ENCODE measurements around the gene TEX48. TPM values are rescaled to one million over a fixed set of nuclear protein-coding genes. Genes with fewer than 3 reads are reported as not detected.

TEX48 gene
- total and polyA plus RNA-seq, 2 experiments from 2014 or later, result not detected

- H3K27me3 Mint-ChIP-seq (ENCODE audit: insufficient read depth, low read depth, poor library complexity), result peaks cover 3% of the 10 kb centered on the region
- Histone ChIP-seq H4K20me1 (replicated peaks; ENCODE audit: insufficient read depth) (no peaks in the 10 kb centered on the region), H3K27me3 (ENCODE audit: insufficient read depth) (no peaks in the 10 kb centered on the region), H3K4me1 (ENCODE audit: insufficient read depth) (no peaks in the 10 kb centered on the region), H3K79me2 (replicated peaks; ENCODE audit: insufficient read depth) (no peaks in the 10 kb centered on the region), H3K9me2 (ENCODE audit: insufficient read depth) (peaks cover 5% of the 10 kb centered on the region; the same call in 1 of the 2 replicates), H2AFZ (no peak overlapping the region), H3K4me3 (no peak overlapping the region), H3F3A (replicated peaks; ENCODE audit: low read depth) (no peaks in the 10 kb centered on the region), H3K27ac (ENCODE audit: low read depth) (no peak overlapping the region), H3K4me2 (no peak overlapping the region), H3K36me3 (ENCODE audit: insufficient read depth) (no peaks in the 10 kb centered on the region)
- H3K36me3 Mint-ChIP-seq (ENCODE audit: low read depth), result no peaks in the 10 kb centered on the region
- H3K9me3 Mint-ChIP-seq, result peaks cover 1% of the 10 kb centered on the region; the same call in 2 of the 3 replicates
- no peak for ATAC-seq
- DNase-seq (ENCODE audit: low spot score), result no peak
- no peak overlapping the region for H3K27ac Mint-ChIP-seq
- peaks cover 3% of the 10 kb centered on the region; the same call in 2 of the 3 replicates for H3K4me1 Mint-ChIP-seq
- no peak overlapping the region for H3K4me3 Mint-ChIP-seq
- no peak for TF ChIP-seq ZNF462 (CRISPR knock-in tag; IDR thresholded peaks at IDR 0.05)
- no peak for TF ChIP-seq ZNF331 (CRISPR knock-in tag; IDR thresholded peaks at IDR 0.05; ENCODE audit: low read depth)
- TF ChIP-seq EZH2phosphoT487 (IDR thresholded peaks at IDR 0.05; ENCODE audit: unreplicated experiment), result no peak
- no peak for TF ChIP-seq EZH2 (IDR thresholded peaks at IDR 0.05; ENCODE audit: low read depth, unreplicated experiment)
- TF ChIP-seq ZNF114 (CRISPR knock-in tag; IDR thresholded peaks at IDR 0.05), result no peak
- no peak for TF ChIP-seq CREB1 (CRISPR knock-in tag; IDR thresholded peaks at IDR 0.05; ENCODE audit: low read depth)
- TF ChIP-seq, protein P1, sequence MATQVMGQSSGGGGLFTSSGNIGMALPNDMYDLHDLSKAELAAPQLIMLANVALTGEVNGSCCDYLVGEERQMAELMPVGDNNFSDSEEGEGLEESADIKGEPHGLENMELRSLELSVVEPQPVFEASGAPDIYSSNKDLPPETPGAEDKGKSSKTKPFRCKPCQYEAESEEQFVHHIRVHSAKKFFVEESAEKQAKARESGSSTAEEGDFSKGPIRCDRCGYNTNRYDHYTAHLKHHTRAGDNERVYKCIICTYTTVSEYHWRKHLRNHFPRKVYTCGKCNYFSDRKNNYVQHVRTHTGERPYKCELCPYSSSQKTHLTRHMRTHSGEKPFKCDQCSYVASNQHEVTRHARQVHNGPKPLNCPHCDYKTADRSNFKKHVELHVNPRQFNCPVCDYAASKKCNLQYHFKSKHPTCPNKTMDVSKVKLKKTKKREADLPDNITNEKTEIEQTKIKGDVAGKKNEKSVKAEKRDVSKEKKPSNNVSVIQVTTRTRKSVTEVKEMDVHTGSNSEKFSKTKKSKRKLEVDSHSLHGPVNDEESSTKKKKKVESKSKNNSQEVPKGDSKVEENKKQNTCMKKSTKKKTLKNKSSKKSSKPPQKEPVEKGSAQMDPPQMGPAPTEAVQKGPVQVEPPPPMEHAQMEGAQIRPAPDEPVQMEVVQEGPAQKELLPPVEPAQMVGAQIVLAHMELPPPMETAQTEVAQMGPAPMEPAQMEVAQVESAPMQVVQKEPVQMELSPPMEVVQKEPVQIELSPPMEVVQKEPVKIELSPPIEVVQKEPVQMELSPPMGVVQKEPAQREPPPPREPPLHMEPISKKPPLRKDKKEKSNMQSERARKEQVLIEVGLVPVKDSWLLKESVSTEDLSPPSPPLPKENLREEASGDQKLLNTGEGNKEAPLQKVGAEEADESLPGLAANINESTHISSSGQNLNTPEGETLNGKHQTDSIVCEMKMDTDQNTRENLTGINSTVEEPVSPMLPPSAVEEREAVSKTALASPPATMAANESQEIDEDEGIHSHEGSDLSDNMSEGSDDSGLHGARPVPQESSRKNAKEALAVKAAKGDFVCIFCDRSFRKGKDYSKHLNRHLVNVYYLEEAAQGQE (IDR thresholded peaks at IDR 0.05; ENCODE audit: unreplicated experiment), result no peak
- no peak for TF ChIP-seq NANOG (IDR thresholded peaks at IDR 0.05; ENCODE audit: borderline replicate concordance)
- TF ChIP-seq, protein P2, sequence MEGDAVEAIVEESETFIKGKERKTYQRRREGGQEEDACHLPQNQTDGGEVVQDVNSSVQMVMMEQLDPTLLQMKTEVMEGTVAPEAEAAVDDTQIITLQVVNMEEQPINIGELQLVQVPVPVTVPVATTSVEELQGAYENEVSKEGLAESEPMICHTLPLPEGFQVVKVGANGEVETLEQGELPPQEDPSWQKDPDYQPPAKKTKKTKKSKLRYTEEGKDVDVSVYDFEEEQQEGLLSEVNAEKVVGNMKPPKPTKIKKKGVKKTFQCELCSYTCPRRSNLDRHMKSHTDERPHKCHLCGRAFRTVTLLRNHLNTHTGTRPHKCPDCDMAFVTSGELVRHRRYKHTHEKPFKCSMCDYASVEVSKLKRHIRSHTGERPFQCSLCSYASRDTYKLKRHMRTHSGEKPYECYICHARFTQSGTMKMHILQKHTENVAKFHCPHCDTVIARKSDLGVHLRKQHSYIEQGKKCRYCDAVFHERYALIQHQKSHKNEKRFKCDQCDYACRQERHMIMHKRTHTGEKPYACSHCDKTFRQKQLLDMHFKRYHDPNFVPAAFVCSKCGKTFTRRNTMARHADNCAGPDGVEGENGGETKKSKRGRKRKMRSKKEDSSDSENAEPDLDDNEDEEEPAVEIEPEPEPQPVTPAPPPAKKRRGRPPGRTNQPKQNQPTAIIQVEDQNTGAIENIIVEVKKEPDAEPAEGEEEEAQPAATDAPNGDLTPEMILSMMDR (conservative IDR thresholded peaks at IDR 0.05; ENCODE audit: low read depth in 2 of 2), result no peak
- TF ChIP-seq POLR2AphosphoS5 (IDR thresholded peaks at IDR 0.05; ENCODE audit: low read depth), result no peak
- no peak for TF ChIP-seq JUNB (IDR thresholded peaks at IDR 0.05; ENCODE audit: unreplicated experiment)
- TF ChIP-seq ETS1 (IDR thresholded peaks at IDR 0.05), result no peak
- no peak for TF ChIP-seq STAT1 (IDR thresholded peaks at IDR 0.05; ENCODE audit: unreplicated experiment)
These were observed 41.1 kb upstream of the TEX48 start for GRCh38 chr9:114722937-114723620.
